ENCODE measurements around the gene CFAP68. TPM values are rescaled to one million over a fixed set of nuclear protein-coding genes. Genes with fewer than 3 reads are reported as not detected.

The CFAP68 gene
- total and polyA plus RNA-seq, 2 of the 8 experiments (the other 6 are each of a cell fraction or from before 2014, with no cell fraction given) = 21.4 to 43.1 TPM

GRCh38 chr11:111908639-111909305, 29.4 kb downstream of the CFAP68 start:
- H3K14ac ChIP-seq (ENCODE audit: insufficient read length) = no peak overlapping the region
- H2AK5ac ChIP-seq (ENCODE audit: low read depth, low read length) = no peak overlapping the region
- no peak overlapping the region for H3K9ac ChIP-seq (replicated peaks in 1 of 4; ENCODE audit: extremely low read depth in 1 of 4, low read depth in 3 of 4, low read length in 3 of 4)
- H3K79me1 ChIP-seq (ENCODE audit: low read depth, low read length) = no peaks in the 10 kb centered on the region
- H4K5ac ChIP-seq (ENCODE audit: insufficient read length, low read depth, low read length) = no peak overlapping the region
- H3K4me1 ChIP-seq (replicated peaks in 1 of 4; ENCODE audit: control insufficient read depth in 3 of 4, insufficient read depth in 4 of 4, low read length in 3 of 4) = peaks cover 0 to 15% (median 9%) of the 10 kb centered on the region in 4 experiments
- DNase-seq (ENCODE audit: low read depth in 1 of 2, low spot score in 2 of 2) = no peak
- no peak overlapping the region for H2BK120ac ChIP-seq (replicated peaks; ENCODE audit: low read depth, low read length)
- H3K23ac ChIP-seq (ENCODE audit: insufficient read length) = no peak overlapping the region
- no peaks in the 10 kb centered on the region for H4K20me1 ChIP-seq (replicated peaks in 1 of 2; ENCODE audit: control insufficient read depth in 1 of 2, insufficient read depth in 2 of 2, low read length in 2 of 2)
- H3K23me2 ChIP-seq (ENCODE audit: low read depth, low read length) = peaks cover 4% of the 10 kb centered on the region; the same call in 1 of the 2 replicates
- H3K79me2 ChIP-seq (ENCODE audit: control insufficient read depth in 1 of 2, insufficient read depth in 2 of 2, low read length in 2 of 2) = no peaks in the 10 kb centered on the region
- H4K91ac ChIP-seq (replicated peaks; ENCODE audit: insufficient read length, low read length) = no peak overlapping the region
- no peak for FAIRE-seq
- H2AFZ ChIP-seq (ENCODE audit: low read length) = no peak overlapping the region
- no peak overlapping the region for H3K56ac ChIP-seq (replicated peaks; ENCODE audit: insufficient read length, low read depth, low read length)
- no peak overlapping the region for H2BK15ac ChIP-seq (ENCODE audit: low read length)
- CTCF ChIA-PET (ENCODE audit: partially characterized antibody) = interaction anchor here (0.6 to 4.8 kb wide), 10 partner anchors 11 to 623 kb away, joined by 3 to 27 read pairs (median 3); no protein-coding TSS in a partner anchor
- no peaks in the 10 kb centered on the region for H3K9me3 ChIP-seq (ENCODE audit: insufficient read depth in 2 of 2, low read depth in 1 of 2, low read length in 1 of 2)
- H3K36me3 ChIP-seq (ENCODE audit: control insufficient read depth in 2 of 4, insufficient read depth in 4 of 4, low read length in 3 of 4) = no peaks in the 10 kb centered on the region
- no peak overlapping the region for H3K4me2 ChIP-seq (ENCODE audit: insufficient read depth in 1 of 2, low read depth in 2 of 2, low read length in 2 of 2)
- no peak overlapping the region for H2BK5ac ChIP-seq (ENCODE audit: low read depth, low read length)
- 89% methylated on average over 5 of the region's 5 CpGs; no CpG with 5 or more reads in 1 of the 2 experiments for WGBS, 2 experiments (ENCODE audit: extremely low coverage in 1 of 2, insufficient coverage in 1 of 2, insufficient read length in 1 of 2, insufficient replicate concordance in 2 of 2, low coverage in 1 of 2, low lambda C conversion rate in 2 of 2, missing lambda C conversion rate in 1 of 2)
- no peak overlapping the region for H3K27ac ChIP-seq (ENCODE audit: low read depth, low read length)
- no peak overlapping the region for H3K18ac ChIP-seq (ENCODE audit: extremely low read depth, low read length)
- POLR2A ChIA-PET (ENCODE audit: partially characterized antibody) = interaction anchor here (0.6 to 1.2 kb wide), 3 partner anchors 18 to 391 kb away, joined by 3 read pairs; no protein-coding TSS in a partner anchor
- H3K4me3 ChIP-seq (ENCODE audit: extremely low read depth in 1 of 4, insufficient read depth in 2 of 4, low read depth in 3 of 4, low read length in 4 of 4) = no peak overlapping the region
- H3K4ac ChIP-seq (replicated peaks; ENCODE audit: insufficient read length, low read depth, low read length) = no peak overlapping the region
- no peaks in the 10 kb centered on the region for H3K27me3 ChIP-seq (replicated peaks in 1 of 4; ENCODE audit: control insufficient read depth in 3 of 4, extremely low read depth in 1 of 4, insufficient read depth in 3 of 4, low read length in 3 of 4)
- no peak overlapping the region for H2BK20ac ChIP-seq (ENCODE audit: low read length)
- no peak overlapping the region for H2BK12ac ChIP-seq (ENCODE audit: low read depth, low read length)
- H4K8ac ChIP-seq (ENCODE audit: extremely low read depth, insufficient read depth, low read length) = no peak overlapping the region
- TF ChIP-seq CBX5 (IDR thresholded peaks at IDR 0.05; ENCODE audit: low read depth, low read length) (no peak), CEBPB (IDR thresholded peaks at IDR 0.05; ENCODE audit: low read depth, low read length) (no peak), SRF (IDR thresholded peaks at IDR 0.05; ENCODE audit: low read depth, low read length) (no peak), TAF7 (optimal IDR thresholded peaks at IDR 0.05; ENCODE audit: borderline replicate concordance, low read depth, low read length) (no peak), USF2 (IDR thresholded peaks at IDR 0.05; ENCODE audit: low read length) (no peak), ATF2 (IDR thresholded peaks at IDR 0.05; ENCODE audit: low read length) (no peak), NANOG (IDR thresholded peaks at IDR 0.05; ENCODE audit: insufficient read depth, low read depth, low read length, poor library complexity, severe bottlenecking) (no peak), CTBP2 (IDR thresholded peaks at IDR 0.05; ENCODE audit: borderline replicate concordance, insufficient read depth, insufficient read length, low read length) (no peak), RAD21 (IDR thresholded peaks at IDR 0.05 in 1 of 2, conservative IDR thresholded peaks at IDR 0.05 in 1 of 2; ENCODE audit: low read depth in 2 of 2, low read length in 2 of 2) (no peak)
